SIG-M5 treated with dmso at 0.1 percent for 504 hours (cell line): ENCODE measurements around the gene UBAP2.

Experiments
- DNase-seq: peaks from one replicate; lab custom pipeline; 2025; ENCODE audit not compliant: unreplicated experiment; lab: John Stamatoyannopoulos, UW

Gene UBAP2

GRCh38 chr9:33924978-33925797 lies 123.5 kb downstream of the UBAP2 start:
- DNase-seq, result peak; percentile 28

GRCh38 chr9:33923998-33924701 lies 124.5 kb downstream of the UBAP2 start:
- DNase-seq, result no peak

- DNase-seq, result no peak
These were observed 125.6 kb downstream of the UBAP2 start for GRCh38 chr9:33923079-33923478.

- peak; percentile 6 for DNase-seq
These were observed 126.5 kb downstream of the UBAP2 start for GRCh38 chr9:33921967-33922895.

GRCh38 chr9:33919276-33919897 lies 129.3 kb downstream of the UBAP2 start:
- no peak for DNase-seq

- no peak for DNase-seq
These were observed 131.7 kb downstream of the UBAP2 start for GRCh38 chr9:33917036-33917435.

- no peak for DNase-seq
These were observed 133.6 kb downstream of the UBAP2 start for GRCh38 chr9:33914887-33915628.

- no peak for DNase-seq
These were observed 135.1 kb downstream of the UBAP2 start for GRCh38 chr9:33913541-33913940.

GRCh38 chr9:33908749-33909148 lies 139.9 kb downstream of the UBAP2 start:
- DNase-seq, result no peak

GRCh38 chr9:33908114-33908513 lies 140.6 kb downstream of the UBAP2 start:
- DNase-seq, result no peak

GRCh38 chr9:33907347-33907746 lies 141.3 kb downstream of the UBAP2 start:
- no peak for DNase-seq

GRCh38 chr9:33906769-33907168 lies 141.9 kb downstream of the UBAP2 start:
- no peak for DNase-seq

- DNase-seq, result no peak
These were observed 143.6 kb downstream of the UBAP2 start for GRCh38 chr9:33905137-33905536.

- no peak for DNase-seq
These were observed 145.4 kb downstream of the UBAP2 start for GRCh38 chr9:33903157-33903780.

- no peak for DNase-seq
These were observed 154.4 kb downstream of the UBAP2 start for GRCh38 chr9:33894316-33894715.

GRCh38 chr9:33893861-33894260 lies 154.8 kb downstream of the UBAP2 start:
- no peak for DNase-seq

- no peak for DNase-seq
These were observed 162.7 kb downstream of the UBAP2 start for GRCh38 chr9:33885948-33886347.

GRCh38 chr9:33884856-33885701 lies 163.6 kb downstream of the UBAP2 start:
- no peak for DNase-seq

- DNase-seq, result no peak
These were observed 167.1 kb downstream of the UBAP2 start for GRCh38 chr9:33881635-33882034.
